Raji (cell line): ENCODE data around the gene FCHSD2.

Source experiments
- POLR2A ChIP-seq: IDR thresholded peaks from 2 replicates; pipeline ENCODE4 v1.6.1; 2011; ENCODE audit warnings: low read depth, low read length, control low read depth; ENCODE audit not compliant: insufficient read depth

FCHSD2 gene

GRCh38 chr11:72962717-72963116 is 179.4 kb downstream of the FCHSD2 start:
- no peak for TF ChIP-seq POLR2A

- TF ChIP-seq POLR2A = no peak
Observed at GRCh38 chr11:72962084-72962483, 180.0 kb downstream of the FCHSD2 start.

- TF ChIP-seq POLR2A = no peak
Observed at GRCh38 chr11:72959998-72960731, 182.0 kb downstream of the FCHSD2 start.

- TF ChIP-seq POLR2A = no peak
Observed at GRCh38 chr11:72958791-72959190, 183.3 kb downstream of the FCHSD2 start.

- TF ChIP-seq POLR2A = no peak
Observed at GRCh38 chr11:72955466-72955865, 186.7 kb downstream of the FCHSD2 start.

- no peak for TF ChIP-seq POLR2A
Observed at GRCh38 chr11:72954860-72955259, 187.3 kb downstream of the FCHSD2 start.

- TF ChIP-seq POLR2A = no peak
Observed at GRCh38 chr11:72953637-72954036, 188.5 kb downstream of the FCHSD2 start.

GRCh38 chr11:72951888-72952287 is 190.2 kb downstream of the FCHSD2 start:
- TF ChIP-seq POLR2A = no peak

GRCh38 chr11:72951193-72951592 is 190.9 kb downstream of the FCHSD2 start:
- TF ChIP-seq POLR2A = no peak

GRCh38 chr11:72950685-72951084 is 191.4 kb downstream of the FCHSD2 start:
- TF ChIP-seq POLR2A = no peak

- no peak for TF ChIP-seq POLR2A
Observed at GRCh38 chr11:72947229-72947628, 194.9 kb downstream of the FCHSD2 start.

- TF ChIP-seq POLR2A = no peak
Observed at GRCh38 chr11:72943664-72944063, 198.5 kb downstream of the FCHSD2 start.

GRCh38 chr11:72940417-72940816 is 201.7 kb downstream of the FCHSD2 start:
- no peak for TF ChIP-seq POLR2A

GRCh38 chr11:72939031-72939430 is 203.1 kb downstream of the FCHSD2 start:
- TF ChIP-seq POLR2A = no peak

- TF ChIP-seq POLR2A = no peak
Observed at GRCh38 chr11:72937439-72937838, 204.7 kb downstream of the FCHSD2 start.

- TF ChIP-seq POLR2A = no peak
Observed at GRCh38 chr11:72935700-72936099, 206.4 kb downstream of the FCHSD2 start.

GRCh38 chr11:72932132-72932570 is 210.0 kb downstream of the FCHSD2 start:
- TF ChIP-seq POLR2A = no peak

GRCh38 chr11:72930008-72930407 is 212.1 kb downstream of the FCHSD2 start:
- TF ChIP-seq POLR2A = no peak

GRCh38 chr11:72929256-72929655 is 212.9 kb downstream of the FCHSD2 start:
- TF ChIP-seq POLR2A = no peak
